Peyer's patch (tissue), 4 donors: ENCODE data around the gene PTPN18. TPM values are rescaled to one million over a fixed set of nuclear protein-coding genes. Genes with fewer than 3 reads are reported as not detected.

ENCODE experiments used
- DNase-seq, 3 donors: peaks; one replicate each; pipeline ENCODE4 v3.0.0-alpha.2; 2017 to 2019
- H3K27ac ChIP-seq, 4 donors: fragments of 200-600 bp; sonication (generic); one replicate each; pipeline ENCODE4 v1.5.1; 2016 to 2019
- H3K27me3 ChIP-seq, 2 donors: fragments of 200-600 bp; sonication (generic); one replicate each; pipeline ENCODE4 v1.5.1; 2019
- H3K36me3 ChIP-seq, 3 donors: fragments of 200-600 bp; sonication (generic); one replicate each; pipeline ENCODE4 v1.5.1; 2016 to 2019
- H3K4me1 ChIP-seq, 4 donors: fragments of 200-600 bp; sonication (generic); one replicate each; pipeline ENCODE4 v1.5.1; 2016 to 2019
- H3K4me3 ChIP-seq, 4 donors: fragments of 200-600 bp; sonication (generic); 1 replicate in 3 of 4; 2 replicates in 1 of 4; pipeline ENCODE4 v1.5.1; 2016 to 2019; ENCODE audit warnings: mild to moderate bottlenecking in 1 of 4
- H3K9me3 ChIP-seq, 4 donors: fragments of 200-600 bp; sonication (generic); one replicate each; pipeline ENCODE4 v1.5.1; 2016 to 2019; ENCODE audit warnings: mild to moderate bottlenecking in 1 of 4
- CTCF ChIP-seq, 6 experiments: fragments of 450-650 bp in 4 of 6; fragments of 200-600 bp in 2 of 6; sonication (generic) in 1 of 6; IDR thresholded peaks; one replicate each; pipeline ENCODE4 v1.5.1; 2017 to 2019; ENCODE audit warnings: antibody characterized with exemption in 6 of 6, mild to moderate bottlenecking in 3 of 6, moderate library complexity in 1 of 6
- POLR2A ChIP-seq, 2 donors: fragments of 450-650 bp; IDR thresholded peaks; one replicate each; pipeline ENCODE4 v1.5.1; 2017; ENCODE audit warnings: antibody characterized with exemption in 2 of 2, mild to moderate bottlenecking in 2 of 2, moderate library complexity in 2 of 2
- total RNA-seq, 4 donors: library from RNA; depleted of rRNA; stranded (reverse); fragments of >200 nt; gene quantifications; one replicate each; pipeline ENCODE4 v1.1.0, GENCODE V29; 2016

The PTPN18 gene
- total RNA-seq, 4 donors from 2014 or later = 137 to 208 (median 169) TPM

- H3K36me3 ChIP-seq = peaks cover 0 to 24% (median 0%) of the 10 kb centered on the region in 3 donors
- peaks cover 0 to 15% (median 0%) of the 10 kb centered on the region in 4 donors for H3K4me1 ChIP-seq
- H3K4me3 ChIP-seq = peak overlapping the region in 2 of 4 donors; percentile 30 to 32
- peak overlapping the region in 2 of 4 donors; percentile 23 to 43 for H3K27ac ChIP-seq
- no peaks in the 10 kb centered on the region for H3K9me3 ChIP-seq
- TF ChIP-seq POLR2A (IDR thresholded peaks at IDR 0.05) (peak; percentile 24 to 40), CTCF (IDR thresholded peaks at IDR 0.05) (peak in 1 of 6 experiments; percentile 8)
- peak; percentile 38 to 93 (median 90) for DNase-seq
- H3K27me3 ChIP-seq = no peaks in the 10 kb centered on the region
These were observed 18.8 kb upstream of the PTPN18 start for GRCh38 chr2:130336877-130337734.

GRCh38 chr2:130337735-130338325 lies 18.0 kb upstream of the PTPN18 start:
- peaks cover 0 to 12% (median 0%) of the 10 kb centered on the region in 4 donors for H3K4me1 ChIP-seq
- no peak for TF ChIP-seq POLR2A (IDR thresholded peaks at IDR 0.05)
- TF ChIP-seq CTCF (IDR thresholded peaks at IDR 0.05) = no peak
- H3K27ac ChIP-seq = peak overlapping the region in 2 of 4 donors; percentile 23 to 43
- H3K9me3 ChIP-seq = no peaks in the 10 kb centered on the region
- H3K4me3 ChIP-seq = no peak overlapping the region
- peaks cover 0 to 24% (median 0%) of the 10 kb centered on the region in 3 donors for H3K36me3 ChIP-seq
- H3K27me3 ChIP-seq = no peaks in the 10 kb centered on the region
- DNase-seq = no peak

GRCh38 chr2:130338793-130339345 lies 17.0 kb upstream of the PTPN18 start:
- Histone ChIP-seq H3K4me1 (peaks cover 0 to 17% (median 5%) of the 10 kb centered on the region in 4 donors), H3K27me3 (no peaks in the 10 kb centered on the region), H3K36me3 (peaks cover 0 to 24% (median 0%) of the 10 kb centered on the region in 3 donors), H3K4me3 (no peak overlapping the region), H3K27ac (no peak overlapping the region), H3K9me3 (no peaks in the 10 kb centered on the region)
- no peak for DNase-seq
- TF ChIP-seq POLR2A (IDR thresholded peaks at IDR 0.05) (no peak), CTCF (IDR thresholded peaks at IDR 0.05) (no peak)

GRCh38 chr2:130339885-130340745 lies 15.7 kb upstream of the PTPN18 start:
- DNase-seq = no peak
- Histone ChIP-seq H3K36me3 (peaks cover 0 to 33% (median 0%) of the 10 kb centered on the region in 3 donors), H3K9me3 (no peaks in the 10 kb centered on the region), H3K4me3 (no peak overlapping the region), H3K4me1 (peaks cover 0 to 23% (median 5%) of the 10 kb centered on the region in 4 donors), H3K27me3 (no peaks in the 10 kb centered on the region), H3K27ac (no peak overlapping the region)
- TF ChIP-seq POLR2A (IDR thresholded peaks at IDR 0.05) (no peak), CTCF (IDR thresholded peaks at IDR 0.05) (no peak)

GRCh38 chr2:130341562-130342019 lies 14.3 kb upstream of the PTPN18 start:
- Histone ChIP-seq H3K27ac (peak overlapping the region; percentile 87 to 95 (median 92)), H3K9me3 (no peaks in the 10 kb centered on the region), H3K4me3 (peak overlapping the region; percentile 66 to 88 (median 84)), H3K27me3 (no peaks in the 10 kb centered on the region), H3K36me3 (peaks cover 0 to 48% (median 0%) of the 10 kb centered on the region in 3 donors), H3K4me1 (peaks cover 0 to 23% (median 5%) of the 10 kb centered on the region in 4 donors)
- TF ChIP-seq POLR2A (IDR thresholded peaks at IDR 0.05) = no peak
- no peak for TF ChIP-seq CTCF (IDR thresholded peaks at IDR 0.05)
- DNase-seq = peak in 2 of 3 donors; percentile 40 to 64
